Glomerular visceral epithelial cell (primary cell): ENCODE results near the gene PAPPA.
A peak's percentile ranks its signal among the peaks of the same experiment; 100 is the strongest.

Experiments
- DNase-seq: peaks from one replicate; pipeline ENCODE4 v3.0.0-alpha.2; 2016; ENCODE audit errors: extremely low spot score

Gene PAPPA

DNA sequence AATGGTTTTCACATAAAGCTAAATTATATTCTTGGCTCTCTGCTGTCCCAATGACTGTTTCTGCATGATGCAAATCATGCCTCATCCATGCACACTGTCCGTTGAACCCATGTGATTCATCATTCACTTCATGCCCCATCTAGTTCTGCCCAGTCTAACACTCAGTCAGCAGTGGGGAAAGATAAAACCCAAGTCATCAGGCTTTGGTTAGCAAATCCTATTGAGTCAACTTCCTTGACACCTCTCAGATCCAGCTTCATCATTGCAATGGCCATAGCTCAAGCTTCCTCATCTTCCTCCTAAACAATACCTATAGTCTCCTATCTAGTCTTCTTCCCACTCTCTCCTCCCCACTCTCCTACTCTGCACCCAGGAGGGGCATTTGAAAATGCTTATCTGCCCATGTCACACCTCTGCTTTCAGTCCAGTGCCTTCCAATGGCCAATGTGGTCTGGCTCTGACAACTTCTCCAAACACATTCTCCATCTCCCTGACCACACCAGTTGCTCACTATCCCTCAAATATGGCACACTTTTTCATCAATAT is 267.5 kb downstream of the PAPPA start:
- peak; percentile 36 for DNase-seq

DNA sequence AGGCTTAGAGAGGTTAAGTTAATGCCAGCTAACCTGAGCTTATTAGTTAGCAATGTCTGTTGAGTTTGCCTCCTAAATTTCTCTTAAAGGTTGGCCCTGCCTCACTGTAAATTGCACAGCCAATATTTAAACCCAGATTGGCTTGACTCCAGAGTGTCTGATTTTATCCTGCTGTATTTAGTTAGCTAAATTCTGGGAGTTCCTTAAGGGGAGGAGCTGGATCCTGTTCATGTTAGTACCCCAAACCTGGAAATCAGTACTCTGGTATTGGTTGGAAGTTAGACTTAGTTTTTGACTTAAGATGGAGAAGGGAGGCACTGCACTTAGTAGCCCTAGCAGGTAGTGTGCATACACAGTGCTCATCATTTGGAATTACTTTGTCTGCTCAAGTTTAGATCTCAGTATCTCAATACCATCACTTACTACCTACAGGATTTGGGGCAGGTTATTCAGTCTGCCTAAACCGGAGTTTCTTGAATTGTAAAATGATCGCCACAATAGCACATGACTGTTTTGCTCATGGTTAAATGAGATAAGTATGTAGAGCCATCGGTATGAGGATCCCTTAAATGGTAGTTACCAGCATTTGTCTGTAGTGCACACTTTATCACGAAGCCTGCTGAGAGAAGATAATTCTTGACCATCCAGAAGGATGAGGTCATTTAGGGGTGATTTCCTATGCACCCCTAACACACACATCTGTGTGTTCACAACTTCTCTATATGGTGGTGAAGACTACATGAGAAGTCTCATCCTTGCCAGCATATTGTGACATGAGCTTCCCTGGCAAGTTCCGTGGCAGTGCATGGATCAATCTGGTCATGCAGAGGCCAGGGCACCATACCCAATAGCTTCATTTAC is 268.8 kb downstream of the PAPPA start:
- DNase-seq: no peak

DNA sequence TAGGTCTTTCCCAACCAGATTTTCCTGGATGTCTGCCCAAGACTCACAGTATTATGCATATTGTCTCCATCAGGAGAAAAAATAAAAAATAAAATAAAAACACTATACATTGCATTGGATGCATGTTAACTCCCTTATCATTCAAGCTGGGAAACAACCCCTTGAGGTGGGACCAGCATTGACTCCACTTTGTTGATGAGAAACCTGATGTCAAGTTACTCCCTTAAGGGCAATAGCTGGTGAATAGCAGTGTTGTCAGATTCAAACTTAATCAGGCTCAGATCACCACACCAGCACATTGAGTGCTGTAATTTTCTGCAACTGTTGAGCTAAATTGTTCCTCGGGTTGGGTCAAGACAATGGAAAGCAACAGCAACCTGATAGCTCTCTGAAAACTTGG is 269.6 kb downstream of the PAPPA start:
- no peak for DNase-seq

DNA sequence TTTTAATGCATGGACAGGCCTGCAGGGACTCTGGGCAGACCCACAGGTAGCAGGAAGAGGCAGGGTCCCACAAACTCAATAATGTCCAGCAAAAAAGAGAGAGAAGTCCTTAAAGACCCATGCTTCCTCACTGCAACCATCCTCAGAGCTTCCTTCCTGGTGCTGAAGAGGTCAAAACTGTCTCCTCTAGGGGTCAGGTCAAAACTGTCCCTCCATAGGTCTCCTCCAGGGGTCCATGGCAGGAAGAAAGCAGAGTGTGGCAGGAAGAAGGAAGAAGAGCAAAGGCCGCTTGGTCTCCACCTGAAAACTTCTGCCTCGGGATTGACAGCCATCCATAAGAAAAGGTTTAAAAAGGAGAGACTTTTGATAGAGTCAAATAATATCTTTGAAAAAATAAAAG is 271.7 kb downstream of the PAPPA start:
- DNase-seq: no peak

DNA sequence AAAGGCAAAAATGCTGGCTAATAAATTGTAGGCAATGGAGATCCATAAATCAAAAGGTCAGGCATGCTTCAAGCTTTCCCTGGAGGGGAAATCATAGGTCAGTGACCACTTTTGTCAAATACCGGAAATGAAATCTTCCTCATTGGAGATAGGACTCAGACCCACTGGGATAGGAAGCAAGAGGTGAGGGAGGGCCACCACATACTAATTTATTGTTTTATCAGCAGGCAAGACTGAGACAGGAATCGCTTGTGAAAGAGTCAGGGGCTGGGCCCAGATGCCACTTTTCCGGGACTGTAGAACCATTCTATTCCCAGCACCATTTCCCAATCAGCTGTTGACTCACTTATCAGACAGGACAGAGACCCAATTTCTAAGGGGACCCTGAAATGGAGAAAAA is 277.3 kb downstream of the PAPPA start:
- DNase-seq: no peak

DNA sequence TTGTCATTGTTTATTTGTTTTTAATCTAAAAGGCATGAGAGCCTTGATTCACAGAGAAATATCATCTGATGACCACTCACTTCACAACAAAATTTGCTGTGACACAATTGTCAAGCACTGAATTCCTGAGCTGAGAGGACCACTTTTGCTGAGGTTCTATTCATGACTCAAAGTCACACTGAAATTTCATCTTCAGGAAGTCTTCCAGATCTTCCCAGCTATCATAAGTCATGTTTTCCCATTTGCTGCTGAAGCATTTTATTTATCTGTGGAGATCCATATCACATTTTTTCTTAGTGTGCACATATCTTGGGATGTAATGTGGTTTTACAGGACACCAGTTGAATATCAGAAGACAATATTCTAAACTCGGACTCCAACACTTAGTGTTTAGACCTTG is 278.5 kb downstream of the PAPPA start:
- DNase-seq: no peak

DNA sequence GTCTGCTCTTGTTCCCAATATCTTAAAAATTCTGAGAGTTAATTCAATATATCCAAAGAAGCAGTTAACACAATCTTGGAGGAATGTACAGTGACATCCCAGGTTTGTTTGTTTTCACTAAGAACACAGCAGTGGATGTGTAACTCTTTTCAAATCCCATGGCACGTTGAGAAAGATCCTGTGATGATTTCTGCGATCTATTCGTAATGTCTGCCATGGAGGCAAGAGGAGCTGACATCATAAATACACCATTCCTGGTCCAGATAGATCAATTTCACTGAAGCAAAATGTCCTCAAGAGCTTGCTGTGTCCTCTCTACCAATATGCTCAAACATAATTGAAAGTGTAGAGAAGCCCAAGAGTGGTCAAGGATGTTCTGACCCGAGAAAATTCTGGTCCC is 280.7 kb downstream of the PAPPA start:
- no peak for DNase-seq

DNA sequence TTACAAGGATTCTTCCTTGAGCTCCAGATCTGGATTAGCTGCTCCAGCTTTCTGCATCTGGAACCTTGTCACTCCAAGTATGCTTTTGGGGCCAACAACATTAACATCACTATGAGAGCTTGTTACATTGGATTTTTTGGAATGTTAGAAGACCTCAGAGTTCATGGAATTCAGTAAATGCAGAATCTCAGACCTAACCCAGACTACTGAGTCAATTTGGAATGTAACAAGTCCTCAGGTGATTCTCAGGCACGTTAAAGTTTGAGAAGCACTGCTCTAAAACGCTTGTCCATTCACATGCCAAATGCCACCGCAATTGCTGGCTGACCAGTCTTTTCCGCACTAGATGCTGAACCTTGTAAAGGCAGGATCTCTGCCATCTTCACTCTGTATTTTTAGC is 282.1 kb downstream of the PAPPA start:
- no peak for DNase-seq

DNA sequence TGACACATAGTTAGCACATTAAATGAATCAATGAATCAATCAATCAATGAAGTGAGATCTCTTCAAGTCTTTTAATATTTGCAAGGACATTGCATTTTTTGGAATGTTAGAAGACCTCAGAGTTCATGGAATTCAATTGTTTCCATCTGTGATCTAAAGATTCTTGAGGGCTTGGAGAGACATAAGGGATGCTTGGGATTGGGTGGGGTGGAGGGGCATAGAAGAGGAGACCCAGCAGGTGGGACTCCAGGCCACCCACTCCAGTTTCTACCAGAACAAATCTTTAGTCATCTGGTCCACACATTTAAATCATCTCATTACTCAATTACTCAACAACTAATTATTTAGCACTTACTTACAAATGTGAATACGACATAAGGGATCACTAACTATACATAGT is 282.5 kb downstream of the PAPPA start:
- DNase-seq: no peak

DNA sequence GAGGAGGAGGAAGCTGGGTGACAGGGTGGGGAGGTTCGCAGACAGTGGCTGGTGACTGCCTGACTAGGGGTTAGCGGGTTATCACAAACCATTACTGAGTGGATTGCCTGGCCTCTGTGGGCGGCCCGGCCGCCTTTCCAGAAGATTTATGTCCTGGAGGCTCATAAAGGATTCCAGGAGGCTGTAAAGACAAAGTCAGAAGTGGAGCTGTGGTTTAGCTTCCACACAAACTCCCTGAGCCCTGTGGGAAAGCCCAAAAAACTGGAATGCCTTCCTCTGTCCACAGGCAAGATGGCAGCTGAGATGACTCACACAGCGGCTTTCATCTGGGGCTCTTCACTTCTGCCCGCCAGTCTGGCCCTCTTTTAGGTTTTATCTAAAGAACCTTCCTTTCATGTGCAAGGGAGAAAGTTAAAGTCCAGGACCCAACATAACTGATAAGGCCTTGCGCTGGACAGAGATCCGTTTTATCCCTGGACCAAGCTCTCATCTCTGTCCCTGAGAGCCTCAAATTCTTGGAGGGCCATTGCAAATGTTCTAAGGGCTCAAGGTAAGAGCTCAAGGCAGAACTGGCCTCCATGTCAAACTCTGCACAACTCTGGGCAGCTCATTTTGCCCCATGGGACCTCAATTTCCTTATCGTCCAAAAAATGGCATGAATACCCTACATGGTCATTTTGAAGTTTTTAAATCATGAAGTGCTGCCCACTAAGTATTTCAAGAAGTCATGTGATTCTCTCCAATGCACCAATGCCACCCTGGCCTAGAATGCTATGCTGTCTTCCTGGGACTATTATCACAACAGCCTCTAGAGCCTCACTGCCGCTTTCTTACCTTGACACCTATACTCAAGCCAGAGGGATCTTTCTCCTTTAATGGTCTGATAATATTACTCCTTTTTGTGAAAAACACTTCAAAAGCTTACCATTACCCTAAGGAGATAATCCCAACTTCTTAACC is 284.1 kb downstream of the PAPPA start:
- DNase-seq: no peak

DNA sequence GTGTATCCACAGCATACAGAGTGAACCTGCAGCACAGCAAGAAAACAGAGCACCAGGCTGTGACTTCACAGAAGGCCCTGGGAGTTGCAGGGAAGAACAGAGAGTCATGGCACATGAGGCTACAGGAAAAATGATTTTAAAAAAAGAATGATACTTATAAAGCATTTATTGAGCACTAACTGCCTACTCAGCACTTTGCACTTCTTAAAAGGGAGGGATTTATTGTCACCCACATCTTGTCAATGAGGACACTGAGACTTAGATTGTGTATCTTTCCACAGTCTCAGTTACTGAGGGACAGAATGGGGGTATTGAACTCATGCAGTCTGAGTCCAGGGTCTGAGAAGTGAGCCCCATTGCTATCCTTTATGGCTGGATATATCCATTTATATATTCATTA is 288.9 kb downstream of the PAPPA start:
- no peak for DNase-seq

DNA sequence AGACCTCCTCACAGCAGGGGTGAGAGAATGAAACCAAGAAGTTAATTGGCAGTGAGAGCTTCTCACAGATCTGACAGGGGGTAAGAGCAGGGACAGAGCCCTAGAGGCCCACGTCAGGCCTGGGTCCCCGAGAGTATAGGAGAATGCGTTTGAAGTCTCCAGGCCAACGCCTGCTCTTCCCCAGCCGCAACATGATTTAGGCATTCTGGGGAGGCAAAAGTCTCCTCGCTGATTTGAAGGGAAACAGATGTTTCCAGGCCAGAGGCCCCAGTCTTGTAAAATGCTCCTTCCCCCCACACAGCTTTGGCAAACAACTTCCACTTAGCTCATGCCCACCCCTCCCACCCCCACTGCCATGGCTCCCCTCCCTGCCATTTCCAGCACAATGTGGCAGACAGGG is 294.3 kb downstream of the PAPPA start:
- no peak for DNase-seq

DNA sequence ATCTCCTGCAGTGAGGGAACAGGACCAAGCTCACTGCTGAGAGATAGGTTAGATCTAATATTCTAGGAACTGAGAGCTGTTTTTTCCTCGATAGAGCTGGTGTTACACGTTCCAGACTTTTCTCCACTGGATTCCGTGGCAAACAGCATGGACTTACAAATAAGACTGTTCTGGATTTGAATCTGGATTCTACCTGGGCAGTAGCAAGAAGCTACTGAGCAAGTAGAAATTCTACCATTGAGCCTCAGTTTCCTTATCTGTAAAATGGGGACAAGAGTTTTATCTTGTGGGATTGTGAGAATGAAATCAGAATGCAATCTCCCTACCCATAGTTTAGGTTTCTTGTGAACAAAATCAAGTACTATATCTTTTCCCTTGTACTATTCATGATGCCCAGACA is 294.8 kb downstream of the PAPPA start:
- no peak for DNase-seq

DNA sequence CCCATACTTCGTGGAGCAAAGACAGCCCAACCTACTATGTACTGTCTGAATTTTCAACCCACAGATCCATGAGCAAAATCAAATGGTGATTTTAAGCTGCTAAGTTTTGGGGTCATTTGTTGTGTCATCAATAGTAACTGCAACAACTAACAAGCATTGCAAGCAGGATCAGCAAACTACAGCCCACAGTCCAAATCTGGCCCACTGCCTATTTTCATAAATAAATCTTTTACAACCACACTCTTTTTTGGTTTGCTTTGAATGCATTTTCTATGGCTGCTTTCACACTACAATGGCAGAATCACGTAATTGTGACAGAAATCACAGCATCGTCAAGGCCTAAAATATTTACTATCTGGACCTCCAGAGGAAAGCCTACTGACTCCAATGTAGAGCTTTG is 296.4 kb downstream of the PAPPA start:
- DNase-seq: no peak

DNA sequence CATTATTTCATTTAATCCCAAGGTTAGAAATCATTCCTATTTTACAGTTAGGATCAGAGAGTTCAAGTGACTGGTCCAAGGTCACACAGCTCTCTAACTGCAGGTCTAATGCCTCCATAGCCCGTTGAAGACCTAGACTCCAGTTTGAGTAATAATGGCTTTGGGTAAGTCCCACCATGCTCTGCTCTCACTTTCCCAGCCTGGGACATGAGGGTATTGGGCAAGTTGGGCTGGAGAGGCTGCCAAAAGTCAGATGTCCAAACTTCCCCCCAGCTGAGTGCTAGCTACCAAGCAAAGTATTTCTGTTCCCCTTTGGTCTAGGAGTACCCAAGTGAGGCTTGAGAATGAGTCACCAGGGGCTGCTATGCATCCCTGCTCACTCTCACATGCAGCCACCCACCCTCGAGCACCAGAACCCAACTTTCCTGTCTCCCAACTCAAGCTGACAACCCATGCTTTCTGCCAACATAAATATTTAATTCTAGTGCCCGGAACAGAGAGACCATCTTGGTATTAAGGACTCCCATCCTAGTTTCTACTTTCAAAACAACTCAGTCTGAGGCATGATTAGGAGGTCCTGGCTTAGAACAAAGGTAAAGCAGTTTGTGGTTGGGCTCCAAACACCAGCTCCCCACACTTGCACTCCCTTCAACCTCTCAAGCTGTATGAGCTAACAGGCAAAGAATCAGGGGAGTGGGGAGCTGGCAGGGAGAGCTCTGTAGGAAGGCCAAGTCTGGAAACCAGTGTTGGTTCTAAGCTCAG is 297.0 kb downstream of the PAPPA start:
- DNase-seq: peak; percentile 88

DNA sequence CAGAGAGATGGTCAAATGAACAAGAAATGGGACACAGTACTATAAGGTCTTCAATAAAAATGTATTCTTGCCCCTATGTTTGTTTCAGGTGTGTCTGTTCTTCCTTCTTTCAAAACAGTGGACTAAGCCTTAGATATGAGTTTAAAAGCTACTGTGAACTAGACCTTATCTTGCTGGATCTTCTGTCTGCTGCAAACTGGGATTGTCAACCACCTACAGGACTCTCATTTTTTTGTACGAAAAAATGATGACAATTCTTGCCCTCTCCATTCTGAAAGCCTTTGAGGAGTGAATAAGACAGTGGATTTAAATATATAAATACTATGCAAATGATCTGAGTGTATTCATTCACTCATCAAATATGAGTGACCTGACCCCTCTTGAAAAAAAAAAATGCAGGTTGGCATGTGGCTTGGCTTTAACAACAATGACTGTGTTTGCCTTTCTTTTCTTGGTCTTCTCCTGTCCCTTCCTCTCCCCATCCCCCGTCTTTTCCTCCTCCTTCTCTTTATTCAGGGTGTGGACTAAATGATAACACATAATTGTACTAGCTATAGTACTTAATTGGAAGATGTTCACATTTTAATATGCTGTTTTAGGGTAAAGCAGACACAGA is 298.0 kb downstream of the PAPPA start:
- DNase-seq: no peak
